ENCODE results near the gene DHRS4.
"Not testable (repeated sequence)": the region's sequence is repeated elsewhere in the genome, so short reads cannot be mapped to it uniquely, and the experiment has no call there.

The DHRS4 gene

DNA sequence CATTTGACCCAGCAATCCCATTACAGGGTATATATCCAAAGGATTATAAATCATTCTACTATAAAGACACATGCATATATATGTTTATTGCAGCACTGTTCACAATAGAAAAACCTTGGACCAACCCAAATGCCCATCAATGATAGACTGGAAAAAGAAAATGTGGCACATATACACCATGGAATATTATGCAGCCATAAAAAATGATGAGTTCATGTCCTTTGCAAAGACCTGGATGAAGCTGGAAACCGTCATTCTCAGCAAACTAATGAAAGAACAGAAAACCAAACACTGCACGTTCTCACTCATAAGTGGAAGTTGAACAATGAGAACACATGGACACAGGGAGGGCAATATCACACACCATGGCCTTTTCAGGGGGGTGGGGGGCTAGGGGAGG is 4.5 kb upstream of the DHRS4 start:
- not testable (repeated sequence) for H3K27me3 Mint-ChIP-seq; DNase-seq (ENCODE audit: low spot score in 2 of 2); H3K9me3 Mint-ChIP-seq; H3K27ac Mint-ChIP-seq (ENCODE audit: low read depth); ATAC-seq (replicated peaks; ENCODE audit: extremely low read depth, poor library complexity, severe bottlenecking); H3K4me3 Mint-ChIP-seq; H3K36me3 Mint-ChIP-seq (ENCODE audit: insufficient read depth)
- peaks cover 50% of the 10 kb centered on the region for H3K4me1 Mint-ChIP-seq

DNA sequence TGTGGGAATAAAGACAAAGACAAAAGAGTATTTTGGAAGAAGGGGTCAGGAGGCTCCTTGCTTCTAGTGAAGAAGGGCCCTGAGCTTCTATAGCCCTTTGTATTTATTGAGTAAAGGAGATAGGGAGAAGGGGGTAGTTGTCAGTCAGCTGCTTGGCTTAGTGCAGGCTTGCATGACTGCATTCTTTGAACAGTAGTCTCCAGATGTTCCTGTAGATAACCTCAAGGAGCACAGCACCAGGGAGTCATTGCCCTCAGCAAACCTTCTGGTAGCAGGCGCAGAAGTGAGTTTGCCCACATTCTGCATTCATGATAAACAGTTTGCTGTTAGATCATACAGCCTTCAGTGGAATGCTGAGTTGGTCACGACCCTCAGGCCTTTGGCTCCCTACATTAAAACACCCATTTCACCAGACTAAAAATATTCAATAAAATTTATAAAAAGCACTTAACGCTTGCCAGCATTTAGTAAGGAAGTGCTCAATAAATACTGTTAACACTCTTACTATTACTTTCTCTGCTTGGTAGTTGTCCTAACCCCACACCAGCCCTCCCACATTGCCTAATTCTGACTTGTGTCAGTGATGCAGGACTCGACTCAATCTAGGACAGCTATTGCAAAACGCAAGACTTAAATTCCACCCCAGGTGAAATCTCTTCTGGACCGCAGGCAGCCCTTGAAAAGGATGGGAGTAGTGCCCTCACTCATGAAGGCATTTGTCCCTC is 3.0 kb upstream of the DHRS4 start:
- Mint-ChIP-seq H3K4me1 (peaks cover 54% of the 10 kb centered on the region), H3K27ac (ENCODE audit: low read depth) (no peak overlapping the region), H3K36me3 (ENCODE audit: insufficient read depth) (peaks cover 7% of the 10 kb centered on the region), H3K9me3 (no peaks in the 10 kb centered on the region), H3K4me3 (no peak overlapping the region), H3K27me3 (no peaks in the 10 kb centered on the region)
- DNase-seq (ENCODE audit: low spot score in 2 of 2) (no peak), ATAC-seq (replicated peaks; ENCODE audit: extremely low read depth, poor library complexity, severe bottlenecking) (no peak)

GRCh38 chr14:23951136-23951466 is 2.5 kb upstream of the DHRS4 start:
- not testable (repeated sequence) for H3K9me3 Mint-ChIP-seq
- H3K4me1 Mint-ChIP-seq, result peaks cover 50% of the 10 kb centered on the region

GRCh38 chr14:23951590-23952201 is 1.9 kb upstream of the DHRS4 start:
- Mint-ChIP-seq H3K36me3 (ENCODE audit: insufficient read depth) (peaks cover 7% of the 10 kb centered on the region), H3K27ac (ENCODE audit: low read depth) (peak overlapping the region; percentile 46), H3K27me3 (no peaks in the 10 kb centered on the region), H3K4me1 (peaks cover 44% of the 10 kb centered on the region), H3K4me3 (no peak overlapping the region), H3K9me3 (no peaks in the 10 kb centered on the region)
- ATAC-seq (replicated peaks; ENCODE audit: extremely low read depth, poor library complexity, severe bottlenecking) (no peak), DNase-seq (ENCODE audit: low spot score in 2 of 2) (no peak)

More at GRCh38 chr14:23951136-23951466, 2.5 kb upstream of the DHRS4 start:
- not testable (repeated sequence) for H3K4me3 Mint-ChIP-seq; DNase-seq (ENCODE audit: low spot score in 2 of 2); ATAC-seq (replicated peaks; ENCODE audit: extremely low read depth, poor library complexity, severe bottlenecking); H3K36me3 Mint-ChIP-seq (ENCODE audit: insufficient read depth); H3K27me3 Mint-ChIP-seq; H3K27ac Mint-ChIP-seq (ENCODE audit: low read depth)

DNA sequence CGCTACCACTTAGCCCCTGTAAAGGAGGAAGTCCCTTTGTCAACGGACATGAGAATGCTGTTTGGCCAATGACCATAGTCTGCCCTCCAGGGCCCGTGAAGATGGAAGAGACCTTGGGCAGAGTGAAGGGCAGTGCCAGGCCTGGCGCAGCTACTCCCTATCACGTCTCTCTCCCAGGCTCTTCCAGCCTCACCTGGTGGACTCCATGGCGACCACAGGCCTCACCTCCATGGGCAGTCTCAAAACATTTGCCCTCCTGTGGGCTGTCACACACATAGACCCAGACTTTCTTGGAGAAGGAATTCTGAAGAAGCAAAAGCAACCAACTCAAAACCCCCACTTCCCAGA is 480 bp upstream of the DHRS4 start:
- peaks cover 34% of the 10 kb centered on the region for H3K4me1 Mint-ChIP-seq
- H3K27ac Mint-ChIP-seq (ENCODE audit: low read depth), result peak overlapping the region; percentile 25
- ATAC-seq (replicated peaks; ENCODE audit: extremely low read depth, poor library complexity, severe bottlenecking); H3K36me3 Mint-ChIP-seq (ENCODE audit: insufficient read depth); H3K27me3 Mint-ChIP-seq; H3K9me3 Mint-ChIP-seq; DNase-seq (ENCODE audit: low spot score in 2 of 2): not testable (repeated sequence)
- H3K4me3 Mint-ChIP-seq, result peak overlapping the region; percentile 96

DNA sequence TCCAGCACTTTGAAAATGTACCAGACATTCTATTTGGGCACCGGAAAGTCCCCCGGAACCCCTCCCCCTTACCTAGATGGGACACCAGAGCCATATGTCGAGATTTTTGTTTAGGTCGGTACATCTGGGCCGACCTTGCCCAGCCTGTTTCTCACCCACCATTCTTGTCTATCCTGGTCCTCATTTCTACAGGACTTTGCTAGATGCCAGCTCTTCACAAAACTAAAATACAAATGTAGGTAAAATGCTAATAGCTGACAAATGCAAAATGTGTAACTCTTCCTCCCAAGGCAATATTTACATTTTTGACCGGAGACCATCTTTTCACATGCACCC is 677 bp downstream of the DHRS4 start:
- not testable (repeated sequence) for ATAC-seq (replicated peaks; ENCODE audit: extremely low read depth, poor library complexity, severe bottlenecking); DNase-seq (ENCODE audit: low spot score in 2 of 2); H3K9me3 Mint-ChIP-seq; H3K27me3 Mint-ChIP-seq; H3K36me3 Mint-ChIP-seq (ENCODE audit: insufficient read depth)
- Mint-ChIP-seq H3K4me1 (peaks cover 27% of the 10 kb centered on the region), H3K4me3 (peak overlapping the region; percentile 96), H3K27ac (ENCODE audit: low read depth) (peak overlapping the region; percentile 91)

GRCh38 chr14:23954965-23955364 is 1.4 kb downstream of the DHRS4 start:
- DNase-seq (ENCODE audit: low spot score in 2 of 2); ATAC-seq (replicated peaks; ENCODE audit: extremely low read depth, poor library complexity, severe bottlenecking); H3K4me3 Mint-ChIP-seq; H3K36me3 Mint-ChIP-seq (ENCODE audit: insufficient read depth); H3K9me3 Mint-ChIP-seq; H3K27me3 Mint-ChIP-seq: not testable (repeated sequence)
- H3K27ac Mint-ChIP-seq (ENCODE audit: low read depth), result peak overlapping the region; percentile 91
- H3K4me1 Mint-ChIP-seq, result peaks cover 27% of the 10 kb centered on the region

DNA sequence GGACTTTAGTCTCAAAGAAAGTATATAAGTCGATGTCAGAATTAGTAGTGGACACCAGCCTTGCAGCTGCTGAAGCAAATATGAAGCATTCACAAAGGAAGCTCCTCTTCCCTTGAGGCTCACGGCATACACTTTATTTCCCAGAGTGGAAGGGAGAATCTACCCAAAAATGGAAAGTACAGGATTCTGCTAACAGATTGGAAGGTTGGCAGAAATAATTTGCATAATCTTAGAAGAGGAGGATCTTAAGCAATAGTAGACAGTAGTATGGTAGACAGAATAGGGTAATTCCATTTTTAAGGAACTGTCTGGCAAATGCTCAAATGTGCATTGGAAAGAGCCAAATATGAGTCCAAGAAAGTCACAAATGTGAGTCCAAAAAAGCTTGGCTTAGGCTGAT is 2.2 kb downstream of the DHRS4 start:
- not testable (repeated sequence) for H3K4me3 Mint-ChIP-seq; H3K9me3 Mint-ChIP-seq; DNase-seq (ENCODE audit: low spot score in 2 of 2); ATAC-seq (replicated peaks; ENCODE audit: extremely low read depth, poor library complexity, severe bottlenecking); H3K36me3 Mint-ChIP-seq (ENCODE audit: insufficient read depth); H3K27ac Mint-ChIP-seq (ENCODE audit: low read depth); H3K27me3 Mint-ChIP-seq
- H3K4me1 Mint-ChIP-seq, result peaks cover 27% of the 10 kb centered on the region

DNA sequence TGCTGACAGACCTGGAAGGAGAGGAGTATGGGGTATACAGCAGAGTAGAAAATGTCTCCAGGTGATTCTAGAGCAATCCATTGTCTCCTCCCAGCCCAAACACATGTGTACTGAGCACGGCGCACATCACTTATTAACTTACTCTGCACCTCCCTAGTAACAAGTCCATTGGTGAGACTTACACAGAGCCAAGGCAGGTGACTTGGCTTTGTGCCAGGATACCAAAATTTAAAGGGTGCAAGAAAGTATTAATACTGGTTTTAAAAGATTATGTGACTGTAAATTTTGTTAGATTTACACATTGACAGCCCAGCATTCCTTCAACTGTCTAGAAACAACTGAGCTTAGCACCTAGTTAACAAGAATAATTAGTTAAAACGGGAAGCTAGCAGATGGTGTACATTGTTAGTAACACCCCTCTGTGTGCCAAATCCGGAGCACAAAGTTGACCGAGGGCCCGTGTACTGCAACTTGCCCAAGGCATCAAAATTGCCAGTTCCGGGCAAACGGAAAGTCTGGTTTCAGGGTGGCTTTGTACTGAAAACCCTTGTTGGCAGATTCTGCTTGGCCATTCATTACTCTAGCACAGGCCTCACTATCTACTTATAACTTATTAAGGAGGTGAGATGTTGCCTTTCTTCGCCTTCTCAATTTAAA is 4.5 kb downstream of the DHRS4 start:
- not testable (repeated sequence) for H3K27ac Mint-ChIP-seq (ENCODE audit: low read depth); ATAC-seq (replicated peaks; ENCODE audit: extremely low read depth, poor library complexity, severe bottlenecking); H3K36me3 Mint-ChIP-seq (ENCODE audit: insufficient read depth); H3K4me3 Mint-ChIP-seq; H3K27me3 Mint-ChIP-seq; DNase-seq (ENCODE audit: low spot score in 2 of 2); H3K9me3 Mint-ChIP-seq
- peaks cover 12% of the 10 kb centered on the region for H3K4me1 Mint-ChIP-seq

DNA sequence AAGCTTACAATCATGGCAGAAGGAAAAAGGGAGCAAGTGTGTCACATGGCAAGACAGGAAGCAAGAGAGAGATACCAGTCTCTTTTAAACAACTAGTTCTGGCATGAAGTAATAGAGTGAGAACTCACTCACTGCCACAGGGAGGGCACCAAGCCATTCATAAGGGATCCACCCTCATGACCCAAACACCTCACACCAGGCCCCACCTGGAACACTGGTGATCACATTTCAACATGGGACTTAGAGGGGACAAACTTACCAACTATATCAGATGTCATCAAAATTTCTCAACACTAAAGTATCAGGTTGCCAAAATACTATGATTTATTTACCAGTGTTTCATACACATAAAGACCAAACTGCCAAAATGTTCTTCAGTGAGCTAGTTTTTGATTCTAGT is 7.3 kb downstream of the DHRS4 start:
- not testable (repeated sequence) for H3K36me3 Mint-ChIP-seq (ENCODE audit: insufficient read depth); DNase-seq (ENCODE audit: low spot score in 2 of 2); ATAC-seq (replicated peaks; ENCODE audit: extremely low read depth, poor library complexity, severe bottlenecking); H3K4me1 Mint-ChIP-seq; H3K27ac Mint-ChIP-seq (ENCODE audit: low read depth); H3K4me3 Mint-ChIP-seq; H3K9me3 Mint-ChIP-seq; H3K27me3 Mint-ChIP-seq

GRCh38 chr14:23961704-23962103 is 8.1 kb downstream of the DHRS4 start:
- not testable (repeated sequence) for ATAC-seq (replicated peaks; ENCODE audit: extremely low read depth, poor library complexity, severe bottlenecking); H3K27ac Mint-ChIP-seq (ENCODE audit: low read depth); H3K36me3 Mint-ChIP-seq (ENCODE audit: insufficient read depth); H3K4me1 Mint-ChIP-seq; DNase-seq (ENCODE audit: low spot score in 2 of 2); H3K9me3 Mint-ChIP-seq; H3K27me3 Mint-ChIP-seq; H3K4me3 Mint-ChIP-seq

- not testable (repeated sequence) for DNase-seq (ENCODE audit: low spot score in 2 of 2); H3K9me3 Mint-ChIP-seq; H3K27ac Mint-ChIP-seq (ENCODE audit: low read depth); ATAC-seq (replicated peaks; ENCODE audit: extremely low read depth, poor library complexity, severe bottlenecking); H3K4me1 Mint-ChIP-seq; H3K4me3 Mint-ChIP-seq; H3K36me3 Mint-ChIP-seq (ENCODE audit: insufficient read depth)
- H3K27me3 Mint-ChIP-seq, result peaks cover 11% of the 10 kb centered on the region
These were observed 15.5 kb downstream of the DHRS4 start for GRCh38 chr14:23969130-23969480.
